NT2/D1 (cell line): ENCODE results near the gene CELF2.

Experiments
- DNase-seq: peaks from one replicate; pipeline ENCODE4 v3.0.0-alpha.2; 2011; ENCODE audit warnings: low read depth, low spot score
- H3K27me3 ChIP-seq: 2 replicates; pipeline ENCODE4 v1.6.0; 2011; ENCODE audit warnings: mild to moderate bottlenecking; ENCODE audit not compliant: insufficient read length, insufficient read depth
- H3K36me3 ChIP-seq: 2 replicates; pipeline ENCODE4 v1.6.1; 2011; ENCODE audit warnings: mild to moderate bottlenecking, low read length, mixed read lengths; ENCODE audit not compliant: insufficient read depth, insufficient read length
- H3K4me1 ChIP-seq: 2 replicates; pipeline ENCODE4 v1.5.1; 2011; ENCODE audit not compliant: insufficient read depth, insufficient read length
- H3K4me3 ChIP-seq: 2 replicates; pipeline ENCODE4 v1.5.1; 2011; ENCODE audit warnings: low read depth; ENCODE audit not compliant: insufficient read length
- H3K9ac ChIP-seq: 2 replicates; pipeline ENCODE4 v1.6.0; 2011; ENCODE audit warnings: low read depth; ENCODE audit not compliant: insufficient read length
- H3K9me3 ChIP-seq: 2 replicates; pipeline ENCODE4 v1.5.1; 2011; ENCODE audit warnings: mild to moderate bottlenecking, low read length; ENCODE audit not compliant: insufficient read depth
- SUZ12 ChIP-seq: IDR thresholded peaks from 2 replicates; pipeline ENCODE4 v1.6.1; 2011; ENCODE audit not compliant: insufficient read length, insufficient read depth; ENCODE audit errors: extremely low read depth
- YY1 ChIP-seq: IDR thresholded peaks from 2 replicates; pipeline ENCODE4 v1.6.1; 2011; ENCODE audit not compliant: insufficient read length, insufficient read depth
- ZNF274 ChIP-seq: IDR thresholded peaks from 2 replicates; pipeline ENCODE4 v1.6.1; 2011; ENCODE audit warnings: mild to moderate bottlenecking, low read depth, low read length

Gene CELF2

DNA sequence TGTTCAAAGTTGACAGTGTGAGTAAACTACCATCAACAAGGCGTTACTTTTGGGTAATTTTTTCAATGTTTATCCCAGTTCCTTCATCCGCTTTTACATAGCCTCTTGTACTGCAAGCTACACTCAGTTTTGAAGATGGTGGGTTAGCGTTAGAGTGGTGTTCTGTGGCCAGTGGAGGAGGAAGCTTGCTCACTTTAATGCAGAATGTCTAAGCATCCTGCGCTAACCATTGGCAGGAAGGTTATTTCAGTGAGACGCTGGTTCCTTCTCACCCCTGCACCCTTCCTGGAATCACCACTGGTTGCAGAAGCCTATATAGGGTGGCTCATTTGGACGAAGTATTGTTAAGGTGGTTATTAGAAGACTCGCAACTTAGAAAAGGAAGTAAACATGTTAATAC, 159.1 kb downstream of the CELF2 start:
- Histone ChIP-seq H3K27me3 (no peaks in the 10 kb centered on the region), H3K4me1 (no peaks in the 10 kb centered on the region), H3K4me3 (no peak overlapping the region), H3K36me3 (no peaks in the 10 kb centered on the region), H3K9me3 (no peaks in the 10 kb centered on the region), H3K9ac (no peak overlapping the region)
- DNase-seq = no peak
- TF ChIP-seq ZNF274 (no peak), YY1 (no peak)

DNA sequence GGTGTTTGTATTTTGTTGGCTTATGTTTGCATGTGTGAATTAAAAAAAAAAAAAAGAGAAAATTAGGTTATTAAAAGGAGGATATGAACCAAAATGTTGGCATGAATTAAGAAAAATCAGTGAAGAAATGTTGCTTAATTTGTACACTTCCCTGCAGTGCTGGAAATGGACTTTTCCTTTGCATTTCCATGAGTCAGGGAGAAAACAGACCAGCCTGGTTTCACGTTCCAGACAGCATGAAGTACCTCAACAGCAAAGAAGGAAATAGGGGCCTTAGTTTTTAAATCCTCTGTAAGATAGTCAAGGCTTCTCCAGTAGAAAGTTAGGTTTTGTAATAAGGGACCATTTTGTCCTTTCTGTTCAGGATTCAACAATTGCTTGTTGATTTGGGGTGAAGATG, 159.7 kb downstream of the CELF2 start:
- Histone ChIP-seq H3K4me3 (no peak overlapping the region), H3K4me1 (no peaks in the 10 kb centered on the region), H3K9ac (no peak overlapping the region), H3K9me3 (no peaks in the 10 kb centered on the region), H3K27me3 (no peaks in the 10 kb centered on the region), H3K36me3 (no peaks in the 10 kb centered on the region)
- TF ChIP-seq SUZ12 (no peak), YY1 (no peak), ZNF274 (no peak)
- no peak for DNase-seq

DNA sequence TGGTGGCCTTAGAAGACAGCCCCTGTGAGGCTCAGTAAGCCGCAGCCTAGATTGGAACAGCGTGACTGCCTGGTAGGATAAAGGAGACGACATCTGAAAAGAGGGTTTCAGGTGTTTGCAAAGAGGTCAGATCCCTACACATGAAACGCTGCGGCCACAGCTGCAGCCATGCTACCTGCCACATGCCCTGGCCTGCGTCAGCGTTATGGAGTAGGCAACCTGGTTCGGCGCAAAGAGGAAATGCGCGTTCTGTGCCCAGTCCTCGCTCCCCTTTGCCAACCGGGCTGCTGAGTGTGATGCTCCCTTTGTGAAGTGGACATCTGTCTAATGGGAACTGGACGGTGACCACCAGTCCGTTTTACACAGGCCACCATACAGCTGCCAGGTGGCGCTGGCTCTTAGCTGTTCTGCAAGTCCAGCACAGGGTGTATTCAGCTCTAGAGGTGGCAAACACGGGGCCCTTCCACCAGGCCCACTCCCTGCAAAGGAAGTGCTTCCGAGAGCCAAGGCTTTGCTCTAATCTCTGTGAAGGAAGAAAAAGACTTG, 160.3 kb downstream of the CELF2 start:
- H3K9me3 ChIP-seq = no peaks in the 10 kb centered on the region
- no peaks in the 10 kb centered on the region for H3K4me1 ChIP-seq
- TF ChIP-seq ZNF274 (no peak), SUZ12 (no peak), YY1 (no peak)
- no peak overlapping the region for H3K4me3 ChIP-seq
- no peaks in the 10 kb centered on the region for H3K36me3 ChIP-seq
- no peaks in the 10 kb centered on the region for H3K27me3 ChIP-seq
- H3K9ac ChIP-seq = no peak overlapping the region
- no peak for DNase-seq

DNA sequence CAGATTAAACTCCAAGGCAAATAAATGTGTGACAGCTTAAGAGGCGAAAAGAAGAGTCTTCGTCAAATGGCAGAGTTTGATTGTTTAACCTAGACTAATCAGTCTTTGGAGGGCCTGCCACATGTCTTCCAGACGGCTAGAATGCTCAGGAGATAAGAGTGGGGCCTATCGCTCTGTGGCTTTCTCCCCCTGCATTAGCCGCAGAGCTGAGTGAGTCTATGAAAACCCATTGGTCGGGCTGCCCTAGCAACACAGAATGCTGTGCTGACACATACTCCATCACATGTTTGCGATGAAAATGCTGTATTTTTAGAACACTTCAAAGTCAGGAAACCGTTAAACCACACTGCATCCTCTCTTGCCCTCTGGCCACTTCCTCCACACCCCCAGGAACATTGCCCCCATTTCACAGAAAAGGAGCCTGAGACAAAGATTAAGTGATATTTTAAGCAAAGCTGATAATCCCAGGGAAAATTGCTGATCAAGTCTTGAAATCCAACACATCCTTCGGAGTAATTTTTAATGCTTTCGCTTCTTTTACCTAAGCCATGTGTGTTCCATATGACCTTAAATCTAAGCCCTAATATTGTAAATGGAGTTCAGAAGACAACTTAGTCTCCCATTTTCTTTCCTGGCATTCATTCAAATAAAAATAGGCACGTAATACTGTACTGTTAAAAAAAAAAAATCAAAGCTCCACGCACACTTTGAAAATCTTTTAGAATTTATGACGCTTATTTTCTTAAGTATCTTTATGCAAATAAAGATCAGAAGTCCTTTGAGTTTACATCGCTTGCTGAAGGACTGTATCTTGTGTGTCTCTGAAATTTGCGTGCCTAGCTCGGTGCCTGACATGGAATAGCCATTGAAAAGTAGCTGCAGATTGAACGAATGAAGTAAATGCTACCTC, 161.2 kb downstream of the CELF2 start:
- Histone ChIP-seq H3K4me3 (no peak overlapping the region), H3K27me3 (no peaks in the 10 kb centered on the region), H3K4me1 (no peaks in the 10 kb centered on the region), H3K9me3 (no peaks in the 10 kb centered on the region), H3K9ac (no peak overlapping the region), H3K36me3 (no peaks in the 10 kb centered on the region)
- DNase-seq = no peak
- TF ChIP-seq YY1 = no peak
- no peak for TF ChIP-seq SUZ12
- TF ChIP-seq ZNF274 = no peak

DNA sequence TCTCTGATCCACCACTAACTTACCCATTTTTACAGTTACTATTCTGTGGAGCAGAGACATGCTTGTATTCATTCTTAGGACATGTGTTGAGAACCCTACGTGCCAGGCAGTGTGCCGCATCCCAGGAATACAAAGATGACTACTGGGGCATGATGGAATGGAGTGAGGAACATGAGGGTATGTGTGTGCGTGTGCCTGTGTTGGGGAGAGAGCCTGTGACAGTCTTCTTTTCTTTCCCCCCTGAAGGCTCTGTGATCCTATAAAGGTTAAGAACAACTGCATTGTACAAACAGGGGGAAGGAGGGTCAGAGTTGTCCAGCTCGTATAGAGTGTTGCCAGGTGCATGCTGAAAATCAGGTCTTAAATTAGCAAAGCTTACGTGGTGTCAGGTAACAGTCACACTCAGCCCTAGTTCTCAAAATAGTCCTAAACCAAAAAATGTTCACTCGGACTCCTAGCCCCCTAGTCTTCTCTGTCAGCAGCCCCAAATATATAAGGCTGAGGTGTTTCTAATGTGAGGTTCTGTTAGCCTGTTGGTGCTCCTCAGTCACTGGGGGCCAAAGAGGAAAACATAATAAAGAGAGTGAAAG, 161.9 kb downstream of the CELF2 start:
- H3K27me3 ChIP-seq = no peaks in the 10 kb centered on the region
- no peak overlapping the region for H3K9ac ChIP-seq
- H3K4me3 ChIP-seq = no peak overlapping the region

DNA sequence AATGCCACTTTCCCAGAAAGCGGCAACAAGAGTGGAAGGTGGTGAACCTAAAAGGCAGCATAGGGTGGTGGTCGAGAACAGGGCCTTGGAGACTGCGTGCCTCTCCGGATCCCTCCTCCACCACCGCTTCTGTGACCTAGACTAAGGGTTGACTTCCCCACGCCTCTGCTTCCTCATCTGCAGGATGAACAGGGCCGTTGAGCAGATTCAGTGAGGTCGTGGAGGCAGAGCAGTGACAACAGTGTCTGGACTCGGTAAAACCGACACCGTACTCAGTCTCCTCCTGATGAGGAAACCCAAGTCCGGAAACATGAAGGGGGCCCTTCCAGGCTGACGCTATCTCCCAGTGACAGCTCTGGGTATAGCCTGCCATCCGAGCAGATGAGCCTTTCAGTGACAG, 162.6 kb downstream of the CELF2 start:
- no peaks in the 10 kb centered on the region for H3K36me3 ChIP-seq
- H3K4me1 ChIP-seq = no peaks in the 10 kb centered on the region
- DNase-seq = no peak
- TF ChIP-seq YY1 (no peak), SUZ12 (no peak), ZNF274 (no peak)
- H3K4me3 ChIP-seq = no peak overlapping the region
- H3K9me3 ChIP-seq = 0 out of 2 replicates have a peak, but pooled peaks cover 5% of the 10 kb centered on the region
- H3K9ac ChIP-seq = no peak overlapping the region
- H3K27me3 ChIP-seq = no peaks in the 10 kb centered on the region

More for the DNA sequence above, 161.9 kb downstream of the CELF2 start:
- H3K9me3 ChIP-seq = no peaks in the 10 kb centered on the region
- H3K36me3 ChIP-seq = no peaks in the 10 kb centered on the region
- no peak for DNase-seq
- no peak for TF ChIP-seq YY1
- no peaks in the 10 kb centered on the region for H3K4me1 ChIP-seq

DNA sequence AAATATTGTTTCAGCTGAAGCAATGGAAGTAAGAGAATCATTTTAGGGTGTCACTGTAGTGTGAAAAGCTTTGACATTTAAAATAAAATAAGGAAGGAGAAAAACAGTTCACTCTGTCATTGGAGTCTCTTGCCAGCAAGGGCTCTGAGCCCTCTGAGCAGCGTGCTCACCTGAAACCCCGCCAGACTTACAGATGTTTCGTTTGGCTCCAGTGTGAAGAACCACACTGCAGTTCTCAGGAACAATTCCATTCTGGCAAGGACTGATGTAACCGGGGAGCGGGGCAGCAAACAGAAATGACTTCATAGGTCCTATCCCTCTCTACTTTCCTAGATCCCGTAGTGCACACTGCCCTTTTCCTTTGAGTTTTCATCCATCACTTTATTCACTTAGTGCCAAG, 164.3 kb downstream of the CELF2 start:
- Histone ChIP-seq H3K4me3 (no peak overlapping the region), H3K36me3 (no peaks in the 10 kb centered on the region), H3K4me1 (no peaks in the 10 kb centered on the region), H3K9me3 (0 out of 2 replicates have a peak, but pooled peaks cover 8% of the 10 kb centered on the region), H3K9ac (no peak overlapping the region), H3K27me3 (no peaks in the 10 kb centered on the region)
- TF ChIP-seq YY1 (no peak), ZNF274 (no peak), SUZ12 (no peak)
- no peak for DNase-seq
